Stomach (tissue), 4 donors: Measurements from ENCODE around the gene ARL4D.

Source experiments
- POLR2AphosphoS5 ChIP-seq, 3 donors: sonication (generic); formaldehyde crosslinking; IDR thresholded peaks; one replicate each; pipeline ENCODE4 v1.6.1; 2016; ENCODE audit warnings: antibody characterized with exemption in 3 of 3
- TF ChIP-seq, protein P1 (sequence below), 7 experiments: fragments of 450-650 bp in 4 of 7; fragments of 200-600 bp in 3 of 7; sonication (generic) in 3 of 7; IDR thresholded peaks; one replicate each; pipeline ENCODE4 v1.5.1; 2016 to 2019; ENCODE audit warnings: antibody characterized with exemption in 7 of 7, control low read depth in 2 of 7, mild to moderate bottlenecking in 1 of 7

- TF ChIP-seq POLR2AphosphoS5 (IDR thresholded peaks at IDR 0.05) = peak; percentile 15 to 72 (median 34)
- TF ChIP-seq, protein P1, sequence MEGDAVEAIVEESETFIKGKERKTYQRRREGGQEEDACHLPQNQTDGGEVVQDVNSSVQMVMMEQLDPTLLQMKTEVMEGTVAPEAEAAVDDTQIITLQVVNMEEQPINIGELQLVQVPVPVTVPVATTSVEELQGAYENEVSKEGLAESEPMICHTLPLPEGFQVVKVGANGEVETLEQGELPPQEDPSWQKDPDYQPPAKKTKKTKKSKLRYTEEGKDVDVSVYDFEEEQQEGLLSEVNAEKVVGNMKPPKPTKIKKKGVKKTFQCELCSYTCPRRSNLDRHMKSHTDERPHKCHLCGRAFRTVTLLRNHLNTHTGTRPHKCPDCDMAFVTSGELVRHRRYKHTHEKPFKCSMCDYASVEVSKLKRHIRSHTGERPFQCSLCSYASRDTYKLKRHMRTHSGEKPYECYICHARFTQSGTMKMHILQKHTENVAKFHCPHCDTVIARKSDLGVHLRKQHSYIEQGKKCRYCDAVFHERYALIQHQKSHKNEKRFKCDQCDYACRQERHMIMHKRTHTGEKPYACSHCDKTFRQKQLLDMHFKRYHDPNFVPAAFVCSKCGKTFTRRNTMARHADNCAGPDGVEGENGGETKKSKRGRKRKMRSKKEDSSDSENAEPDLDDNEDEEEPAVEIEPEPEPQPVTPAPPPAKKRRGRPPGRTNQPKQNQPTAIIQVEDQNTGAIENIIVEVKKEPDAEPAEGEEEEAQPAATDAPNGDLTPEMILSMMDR (IDR thresholded peaks at IDR 0.05) = no peak
Measured at GRCh38 chr17:43372273-43372911, 26.4 kb upstream of the ARL4D start.
